ENCODE results near the gene SLC25A10. TPM values are rescaled to one million over a fixed set of nuclear protein-coding genes. Genes with fewer than 3 reads are reported as not detected.

The SLC25A10 gene
- total and polyA plus RNA-seq, 12 donors, result 6.7 to 14.6 (median 9.4) TPM

GRCh38 chr17:81687770-81688541, 24.1 kb upstream of the SLC25A10 start:
- Histone ChIP-seq H3K9me3 (no peaks in the 10 kb centered on the region), H3K4me3 (no peak overlapping the region), H3K27ac (no peak overlapping the region), H3K27me3 (no peaks in the 10 kb centered on the region), H3K4me1 (peaks cover 12 to 25% (median 19%) of the 10 kb centered on the region in 9 donors), H3K36me3 (peaks cover 2 to 77% (median 61%) of the 10 kb centered on the region in 9 donors)
- ATAC-seq (no peak), DNase-seq (no peak)
- intact Hi-C loops (cut with DNase I), result no loop called here
- 92 to 93% methylated on average over 41 of the region's 41 CpGs for WGBS, 2 donors
- TF ChIP-seq CTCF (IDR thresholded peaks at IDR 0.05), result no peak

- H3K9me3 ChIP-seq, result no peaks in the 10 kb centered on the region
- H3K4me1 ChIP-seq, result peaks cover 12 to 22% (median 18%) of the 10 kb centered on the region in 9 donors
- no peak for TF ChIP-seq CTCF (IDR thresholded peaks at IDR 0.05)
- no peak for ATAC-seq
- DNase-seq, result no peak
- intact Hi-C loops (cut with DNase I), result no loop called here
- H3K27me3 ChIP-seq, result no peaks in the 10 kb centered on the region
- H3K27ac ChIP-seq, result no peak overlapping the region
- 89% methylated on average over 14 of the region's 14 CpGs for WGBS, 2 donors
- H3K36me3 ChIP-seq, result peaks cover 5 to 84% (median 68%) of the 10 kb centered on the region in 9 donors
- H3K4me3 ChIP-seq, result no peak overlapping the region
These were observed 23.5 kb upstream of the SLC25A10 start for GRCh38 chr17:81688616-81689015.

GRCh38 chr17:81690066-81690465, 22.0 kb upstream of the SLC25A10 start:
- WGBS, 2 donors, result 88 to 90% methylated on average over 18 of the region's 18 CpGs
- DNase-seq, result no peak
- Histone ChIP-seq H3K36me3 (peaks cover 5 to 99% (median 81%) of the 10 kb centered on the region in 9 donors), H3K27me3 (no peaks in the 10 kb centered on the region), H3K27ac (no peak overlapping the region), H3K9me3 (no peaks in the 10 kb centered on the region), H3K4me1 (peaks cover 6 to 14% (median 9%) of the 10 kb centered on the region in 9 donors), H3K4me3 (no peak overlapping the region)
- intact Hi-C loops (cut with DNase I), result no loop called here
- no peak for ATAC-seq
- no peak for TF ChIP-seq CTCF (IDR thresholded peaks at IDR 0.05)

- TF ChIP-seq CTCF (IDR thresholded peaks at IDR 0.05), result no peak
- WGBS, 2 donors, result 86% methylated on average over 17 of the region's 17 CpGs
- Histone ChIP-seq H3K4me1 (peaks cover under 1 to 9% (median 5%) of the 10 kb centered on the region in 9 donors), H3K4me3 (no peak overlapping the region), H3K36me3 (peaks cover 5 to 100% (median 86%) of the 10 kb centered on the region in 9 donors), H3K27ac (no peak overlapping the region), H3K27me3 (no peaks in the 10 kb centered on the region), H3K9me3 (no peaks in the 10 kb centered on the region)
- no peak for ATAC-seq
- DNase-seq, result no peak
- intact Hi-C loops (cut with DNase I), result no loop called here
These were observed 21.5 kb upstream of the SLC25A10 start for GRCh38 chr17:81690549-81690948.

Measured in heart right ventricle (tissue), 16 donors.